ENCODE results near the gene EIF2AK2.

Gene EIF2AK2

DNA sequence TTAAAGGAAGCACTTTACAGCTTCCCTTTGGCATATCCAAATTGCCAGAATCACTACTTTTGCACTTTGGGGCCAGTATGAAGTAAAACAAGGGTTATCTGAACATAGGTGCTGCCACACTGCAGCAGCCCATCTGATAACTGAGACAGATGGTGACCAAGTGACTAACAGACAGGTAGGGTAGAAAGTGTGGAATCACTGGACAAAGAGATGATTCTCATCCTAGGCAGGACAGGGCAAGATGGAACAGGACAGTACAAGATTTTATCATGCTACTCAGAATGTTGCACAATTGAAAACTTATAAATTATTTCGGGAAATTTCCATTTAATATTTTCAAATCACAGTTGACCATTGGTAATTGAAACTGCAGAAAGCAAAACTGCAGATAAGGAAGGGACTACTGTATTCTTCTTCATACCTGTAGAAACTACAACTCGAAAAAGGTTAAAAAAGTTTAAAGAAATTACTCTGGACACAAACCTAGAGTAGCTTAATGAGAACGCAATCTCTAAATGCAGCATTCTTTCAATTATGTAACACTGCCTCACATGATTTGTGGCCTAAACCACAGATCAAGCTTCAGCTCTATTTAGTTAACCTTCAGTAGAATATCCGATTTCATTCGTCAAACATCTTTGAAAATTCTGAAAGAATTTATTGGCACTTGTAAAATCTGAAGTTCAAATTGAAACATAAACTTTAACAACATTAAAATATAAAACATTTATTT, 104.0 kb downstream of the EIF2AK2 start:
- no peak for DNase-seq (ENCODE audit: insufficient read length, low spot score)
- TF ChIP-seq PAX5 (IDR thresholded peaks at IDR 0.05; ENCODE audit: insufficient read depth, low read length, severe bottlenecking) (no peak), POU2F2 (IDR thresholded peaks at IDR 0.05; ENCODE audit: low read depth, low read length) (no peak), POLR2A (IDR thresholded peaks at IDR 0.05; ENCODE audit: low read depth, low read length) (no peak), SPI1 (IDR thresholded peaks at IDR 0.05; ENCODE audit: low read depth, low read length) (no peak), POLR2AphosphoS5 (IDR thresholded peaks at IDR 0.05; ENCODE audit: low read depth, low read length) (no peak), TAF1 (IDR thresholded peaks at IDR 0.05; ENCODE audit: low read depth, low read length) (no peak)
- no peak for FAIRE-seq
